Activated effector memory CD4-positive, alpha-beta T cell treated with Interleukin-2 at 50 U/mL for 16 hours (primary cell): ENCODE data around the gene UBAC1.

Source experiments
- DNase-seq: peaks from one replicate; pipeline ENCODE4 v3.0.0-alpha.2; 2020

Gene UBAC1

GRCh38 chr9:135993765-135994500 is 32.8 kb upstream of the UBAC1 start:
- no peak for DNase-seq

- DNase-seq, result no peak
Observed at GRCh38 chr9:135993409-135993742, 32.2 kb upstream of the UBAC1 start.

- peak; percentile 42 for DNase-seq
Observed at GRCh38 chr9:135992486-135993408, 31.6 kb upstream of the UBAC1 start.

- no peak for DNase-seq
Observed at GRCh38 chr9:135991771-135992170, 30.6 kb upstream of the UBAC1 start.

GRCh38 chr9:135990468-135991429 is 29.6 kb upstream of the UBAC1 start:
- DNase-seq, result peak; percentile 15

GRCh38 chr9:135989722-135990467 is 28.7 kb upstream of the UBAC1 start:
- peak; percentile 13 for DNase-seq

- DNase-seq, result no peak
Observed at GRCh38 chr9:135989157-135989556, 28.0 kb upstream of the UBAC1 start.

GRCh38 chr9:135988493-135988892 is 27.3 kb upstream of the UBAC1 start:
- DNase-seq, result no peak

GRCh38 chr9:135987838-135988404 is 26.7 kb upstream of the UBAC1 start:
- no peak for DNase-seq

- DNase-seq, result no peak
Observed at GRCh38 chr9:135986605-135987004, 25.4 kb upstream of the UBAC1 start.

- DNase-seq, result no peak
Observed at GRCh38 chr9:135985889-135986288, 24.7 kb upstream of the UBAC1 start.

GRCh38 chr9:135985459-135985774 is 24.2 kb upstream of the UBAC1 start:
- DNase-seq, result no peak

- DNase-seq, result no peak
Observed at GRCh38 chr9:135984072-135984710, 23.0 kb upstream of the UBAC1 start.

GRCh38 chr9:135983208-135984071 is 22.3 kb upstream of the UBAC1 start:
- no peak for DNase-seq

GRCh38 chr9:135982499-135983207 is 21.5 kb upstream of the UBAC1 start:
- no peak for DNase-seq

- DNase-seq, result no peak
Observed at GRCh38 chr9:135980926-135981630, 19.9 kb upstream of the UBAC1 start.

- no peak for DNase-seq
Observed at GRCh38 chr9:135979547-135980166, 18.5 kb upstream of the UBAC1 start.
